Glomerular visceral epithelial cell (primary cell): ENCODE measurements around the gene CFAP299.

ENCODE experiments used
- DNase-seq: peaks from one replicate; pipeline ENCODE4 v3.0.0-alpha.2; 2016; ENCODE audit errors: extremely low spot score

Gene CFAP299

GRCh38 chr4:80831383-80832361, 496.1 kb downstream of the CFAP299 start:
- no peak for DNase-seq

- DNase-seq: no peak
These were observed 503.8 kb downstream of the CFAP299 start for GRCh38 chr4:80839281-80839680.

GRCh38 chr4:80839792-80840191, 504.3 kb downstream of the CFAP299 start:
- no peak for DNase-seq

- DNase-seq: no peak
These were observed 504.9 kb downstream of the CFAP299 start for GRCh38 chr4:80840396-80840795.

- no peak for DNase-seq
These were observed 506.2 kb downstream of the CFAP299 start for GRCh38 chr4:80841587-80842281.

GRCh38 chr4:80846210-80846609, 510.7 kb downstream of the CFAP299 start:
- no peak for DNase-seq

- DNase-seq: no peak
These were observed 516.5 kb downstream of the CFAP299 start for GRCh38 chr4:80852061-80852460.

- no peak for DNase-seq
These were observed 538.0 kb downstream of the CFAP299 start for GRCh38 chr4:80873571-80873970.

GRCh38 chr4:80874979-80875378, 539.4 kb downstream of the CFAP299 start:
- DNase-seq: no peak

- DNase-seq: peak; percentile 46
These were observed 540.1 kb downstream of the CFAP299 start for GRCh38 chr4:80875642-80876041.

- DNase-seq: no peak
These were observed 541.3 kb downstream of the CFAP299 start for GRCh38 chr4:80876810-80877209.

GRCh38 chr4:80878218-80878617, 542.7 kb downstream of the CFAP299 start:
- DNase-seq: no peak

GRCh38 chr4:80897537-80898303, 562.2 kb downstream of the CFAP299 start:
- no peak for DNase-seq

GRCh38 chr4:80900908-80901307, 565.4 kb downstream of the CFAP299 start:
- no peak for DNase-seq

GRCh38 chr4:80903020-80903419, 567.5 kb downstream of the CFAP299 start:
- no peak for DNase-seq

- no peak for DNase-seq
These were observed 574.4 kb downstream of the CFAP299 start for GRCh38 chr4:80909938-80910337.

GRCh38 chr4:80911458-80911857, 575.9 kb downstream of the CFAP299 start:
- DNase-seq: no peak

- no peak for DNase-seq
These were observed 576.8 kb downstream of the CFAP299 start for GRCh38 chr4:80912350-80912749.

GRCh38 chr4:80913381-80913780, 577.9 kb downstream of the CFAP299 start:
- DNase-seq: no peak

GRCh38 chr4:80916770-80917169, 581.2 kb downstream of the CFAP299 start:
- DNase-seq: no peak

- DNase-seq: no peak
These were observed 582.5 kb downstream of the CFAP299 start for GRCh38 chr4:80918004-80918403.

GRCh38 chr4:80921441-80921840, 585.9 kb downstream of the CFAP299 start:
- no peak for DNase-seq
